Endothelial cell of umbilical vein (primary cell): Measurements from ENCODE around the gene ECHDC1. TPM values are rescaled to one million over a fixed set of nuclear protein-coding genes. Genes with fewer than 3 reads are reported as not detected.

Experiments
- BruUV-seq: library from RNA; stranded (reverse); fragments of 400-500 nt; replicated peaks from 2 replicates; lab custom pipeline; 2021; lab: Mats Ljungman, UMichigan
- CTCF ChIA-PET: fragments of 300-600, 350-600 bp; sonication (Branson Sonifier 250); formaldehyde crosslinking; loops from one replicate; lab custom pipeline; 2021; ENCODE audit warnings: antibody characterized with exemption, inconsistent platforms; lab: Charles Lee
- POLR2A ChIA-PET: fragments of 300-600, 350-600 bp; sonication (Branson Sonifier 250); formaldehyde crosslinking; loops from one replicate; lab custom pipeline; 2021; ENCODE audit warnings: antibody characterized with exemption, inconsistent platforms; lab: Charles Lee
- DNase-seq: peaks from one replicate; pipeline ENCODE4 v3.0.0-alpha.2; 2011; ENCODE audit warnings: low read depth, low spot score
- FAIRE-seq: peaks from 2 replicates; lab custom pipeline; 2011; peaks lifted over from hg19 to GRCh38; lab: Jason Lieb, UNC
- H2AFZ ChIP-seq: 2 replicates; pipeline ENCODE4 v1.6.0; 2012; ENCODE audit warnings: low read depth, low read length, control low read depth, inconsistent platforms
- H3K27ac ChIP-seq: 2 replicates; pipeline ENCODE4 v1.5.1; 2011; ENCODE audit warnings: low read depth, mild to moderate bottlenecking, control low read depth, low read length, moderate library complexity; ENCODE audit not compliant: insufficient read depth
- H3K27me3 ChIP-seq, 2 experiments: 2 replicates each; pipeline versions ENCODE4 v1.6.0 to v1.6.1; 2011; ENCODE audit warnings: low read length in 2 of 2, mixed read lengths in 1 of 2; ENCODE audit not compliant: control insufficient read depth in 2 of 2, insufficient read depth in 2 of 2
- H3K36me3 ChIP-seq, 2 experiments: 2 replicates in 1 of 2; 3 replicates in 1 of 2; pipeline ENCODE4 v1.5.1; 2011; ENCODE audit warnings: low read length in 2 of 2, mild to moderate bottlenecking in 1 of 2, moderate library complexity in 1 of 2; ENCODE audit not compliant: control insufficient read depth in 2 of 2, insufficient read depth in 2 of 2; ENCODE audit errors: extremely low read depth in 1 of 2
- H3K4me1 ChIP-seq: 3 replicates; pipeline ENCODE4 v1.5.1; 2011; ENCODE audit warnings: mild to moderate bottlenecking, low read length; ENCODE audit not compliant: control insufficient read depth, insufficient read depth; ENCODE audit errors: extremely low read depth
- H3K4me2 ChIP-seq: 2 replicates; pipeline ENCODE4 v1.6.1; 2011; ENCODE audit warnings: low read length, control low read depth, mixed read lengths; ENCODE audit not compliant: insufficient read depth
- H3K4me3 ChIP-seq, 3 experiments: fragments of 200-600 bp in 1 of 3; sonication (generic), shearing (Covaris generic) in 1 of 3; replicated peaks in 1 of 3; 2 replicates each; pipeline ENCODE4 v1.5.1; 2011 to 2016; ENCODE audit warnings: control low read depth in 3 of 3, low read length in 3 of 3, mild to moderate bottlenecking in 2 of 3, inconsistent platforms in 1 of 3, low read depth in 1 of 3, moderate library complexity in 1 of 3; ENCODE audit not compliant: insufficient read depth in 1 of 3
- H3K79me2 ChIP-seq: 2 replicates; pipeline ENCODE4 v1.6.0; 2012; ENCODE audit warnings: low read length, inconsistent platforms; ENCODE audit not compliant: control insufficient read depth, insufficient read depth
- H3K9ac ChIP-seq: replicated peaks from 2 replicates; pipeline ENCODE3; 2011; ENCODE audit warnings: low read length, control low read depth; ENCODE audit not compliant: insufficient read depth; ENCODE audit errors: extremely low read depth
- H3K9me1 ChIP-seq: replicated peaks from 3 replicates; pipeline ENCODE4 v1.6.0; 2011; ENCODE audit warnings: mild to moderate bottlenecking, low read length; ENCODE audit not compliant: control insufficient read depth, insufficient read depth; ENCODE audit errors: extremely low read depth
- H3K9me3 ChIP-seq: replicated peaks from 2 replicates; pipeline ENCODE4 v1.5.1; 2012; ENCODE audit warnings: low read length, inconsistent platforms; ENCODE audit not compliant: control insufficient read depth, insufficient read depth
- H4K20me1 ChIP-seq: replicated peaks from 2 replicates; pipeline ENCODE3; 2011; ENCODE audit warnings: mild to moderate bottlenecking, low read length; ENCODE audit not compliant: control insufficient read depth, insufficient read depth; ENCODE audit errors: extremely low read depth
- EZH2 ChIP-seq: IDR thresholded peaks from 2 replicates; pipeline ENCODE4 v1.6.1; 2012; ENCODE audit warnings: borderline replicate concordance, low read depth, mild to moderate bottlenecking, moderate library complexity, low read length, inconsistent platforms; ENCODE audit not compliant: severe bottlenecking
- FOS ChIP-seq: IDR thresholded peaks from 2 replicates; pipeline ENCODE4 v1.6.1; 2011; ENCODE audit warnings: mild to moderate bottlenecking, low read length, moderate library complexity, borderline replicate concordance; ENCODE audit not compliant: insufficient read depth
- GATA2 ChIP-seq: IDR thresholded peaks from 2 replicates; pipeline ENCODE4 v1.7.0; 2011; ENCODE audit warnings: low read depth, mild to moderate bottlenecking, moderate library complexity, mixed read lengths, low read length; ENCODE audit not compliant: insufficient read length, insufficient read depth
- JUN ChIP-seq: IDR thresholded peaks from 2 replicates; pipeline ENCODE4 v1.6.1; 2011; ENCODE audit warnings: borderline replicate concordance, low read depth; ENCODE audit not compliant: insufficient read length, insufficient read depth
- MYC ChIP-seq: IDR thresholded peaks from one replicate; pipeline ENCODE4 v1.6.1; 2011; ENCODE audit warnings: mild to moderate bottlenecking, low read depth, low read length
- POLR2A ChIP-seq: IDR thresholded peaks from 2 replicates; pipeline ENCODE4 v1.6.1; 2012; ENCODE audit warnings: low read depth, mild to moderate bottlenecking, control low read depth, low read length
- POLR2AphosphoS5 ChIP-seq: IDR thresholded peaks from 2 replicates; pipeline ENCODE4 v1.6.1; 2012; ENCODE audit warnings: low read depth, mild to moderate bottlenecking, control low read depth, low read length, moderate library complexity; ENCODE audit not compliant: insufficient read depth
- dilution Hi-C: fragments of 300-500 bp; cut with MboI; formaldehyde crosslinking; loops from one replicate; pipeline ENCODE4 v1.15.0; 2019; ENCODE audit warnings: low sequenced_read_pairs; ENCODE audit not compliant: extremely low pct_ligation_motif_present
- intact Hi-C: fragments of 100-400 bp; cut with micrococcal nuclease; formaldehyde crosslinking; loops from one replicate; pipeline ENCODE4 v1.10.0; 2022
- polyA plus RNA-seq, 4 experiments: library from polyadenylated mRNA; depleted of rRNA in 3 of 4; stranded (reverse) in 3 of 4; unstranded in 1 of 4; fragments of >200 nt; gene quantifications; 2 replicates each; pipeline versions ENCODE4 v1.2.1 to v1.2.3, GENCODE V29; 2011 to 2012; ENCODE audit warnings: missing spikeins in 1 of 4
- total RNA-seq: library from RNA; stranded (reverse); gene quantifications from 2 replicates; pipeline ENCODE4 v1.2.3, GENCODE V29; 2021
- TF ChIP-seq, protein P1 (sequence below), 2 donors: IDR thresholded peaks; 1 replicate in 1 of 2; 2 replicates in 1 of 2; pipeline ENCODE4 v1.5.1; 2011; ENCODE audit warnings: low read length in 2 of 2, mild to moderate bottlenecking in 2 of 2, moderate library complexity in 2 of 2, control low read depth in 1 of 2, inconsistent platforms in 1 of 2, low read depth in 1 of 2; ENCODE audit not compliant: insufficient read depth in 1 of 2; ENCODE audit errors: extremely low read depth in 1 of 2
- TF ChIP-seq, protein P2 (sequence below): IDR thresholded peaks from 2 replicates; pipeline ENCODE4 v1.6.1; 2011; ENCODE audit not compliant: insufficient read depth, insufficient read length

The ECHDC1 gene
- total and polyA plus RNA-seq, 2 donors (not counting 3 experiments of a cell fraction or from before 2014, with no cell fraction given) = 8.1 to 36.8 TPM

DNA sequence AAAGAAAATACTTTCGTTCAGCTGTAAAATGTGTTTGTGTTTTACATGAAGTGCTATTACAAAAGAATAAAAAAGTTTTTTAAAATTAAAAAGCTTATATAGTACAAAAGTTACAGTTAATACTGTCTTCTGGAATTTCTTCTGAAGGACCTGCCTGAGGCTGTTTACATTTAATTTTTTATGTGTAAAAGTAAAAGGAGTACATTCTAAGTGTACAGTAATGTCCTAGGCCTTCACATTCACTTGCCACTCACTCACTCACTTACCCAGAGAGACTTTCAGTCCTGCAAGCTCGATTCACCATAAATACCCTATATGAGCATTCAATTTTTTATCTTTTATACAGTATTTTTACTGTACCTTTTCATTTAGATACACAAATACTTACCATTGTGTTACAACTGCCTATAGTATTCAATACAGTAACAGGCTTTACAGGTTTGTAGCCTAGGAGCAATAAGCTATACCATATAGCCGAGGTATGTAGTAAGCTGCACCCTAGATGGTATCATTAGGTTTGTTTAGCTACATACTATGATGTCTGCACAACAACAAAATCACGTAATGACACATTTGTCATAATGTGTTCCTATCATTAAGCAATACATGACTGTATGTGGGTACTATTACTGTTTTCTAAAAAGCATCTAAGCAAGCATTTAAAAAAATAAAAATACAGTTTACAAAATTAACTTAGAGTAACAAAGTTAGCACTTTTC is 43.7 kb downstream of the ECHDC1 start:
- H3K9ac ChIP-seq = no peak overlapping the region
- H3K9me1 ChIP-seq = no peaks in the 10 kb centered on the region
- no peak overlapping the region for H2AFZ ChIP-seq
- no peaks in the 10 kb centered on the region for H3K27me3 ChIP-seq
- no peak overlapping the region for H3K4me2 ChIP-seq
- H3K27ac ChIP-seq = no peak overlapping the region
- no peak for FAIRE-seq
- CTCF ChIA-PET = interaction anchor here (0.9 to 5.7 kb wide), 6 partner anchors 8 to 239 kb away, joined by 3 to 93 read pairs (median 8); no protein-coding TSS in a partner anchor
- H3K4me1 ChIP-seq = peaks cover 29% of the 10 kb centered on the region
- no peak overlapping the region for H3K4me3 ChIP-seq
- DNase-seq = no peak
- H4K20me1 ChIP-seq = peaks cover 7% of the 10 kb centered on the region
- dilution Hi-C loops = no loop called here
- intact Hi-C loops = loop anchor here (2.0 kb wide), 1 partner anchor 33 kb away; the partner anchor contains the start of gene RNF146
- no peaks in the 10 kb centered on the region for H3K79me2 ChIP-seq
- no peaks in the 10 kb centered on the region for H3K9me3 ChIP-seq
- no peaks in the 10 kb centered on the region for H3K36me3 ChIP-seq
- TF ChIP-seq POLR2A (no peak), GATA2 (no peak), FOS (no peak), MYC (no peak), POLR2AphosphoS5 (no peak), EZH2 (no peak), JUN (no peak)
- TF ChIP-seq, protein P1, sequence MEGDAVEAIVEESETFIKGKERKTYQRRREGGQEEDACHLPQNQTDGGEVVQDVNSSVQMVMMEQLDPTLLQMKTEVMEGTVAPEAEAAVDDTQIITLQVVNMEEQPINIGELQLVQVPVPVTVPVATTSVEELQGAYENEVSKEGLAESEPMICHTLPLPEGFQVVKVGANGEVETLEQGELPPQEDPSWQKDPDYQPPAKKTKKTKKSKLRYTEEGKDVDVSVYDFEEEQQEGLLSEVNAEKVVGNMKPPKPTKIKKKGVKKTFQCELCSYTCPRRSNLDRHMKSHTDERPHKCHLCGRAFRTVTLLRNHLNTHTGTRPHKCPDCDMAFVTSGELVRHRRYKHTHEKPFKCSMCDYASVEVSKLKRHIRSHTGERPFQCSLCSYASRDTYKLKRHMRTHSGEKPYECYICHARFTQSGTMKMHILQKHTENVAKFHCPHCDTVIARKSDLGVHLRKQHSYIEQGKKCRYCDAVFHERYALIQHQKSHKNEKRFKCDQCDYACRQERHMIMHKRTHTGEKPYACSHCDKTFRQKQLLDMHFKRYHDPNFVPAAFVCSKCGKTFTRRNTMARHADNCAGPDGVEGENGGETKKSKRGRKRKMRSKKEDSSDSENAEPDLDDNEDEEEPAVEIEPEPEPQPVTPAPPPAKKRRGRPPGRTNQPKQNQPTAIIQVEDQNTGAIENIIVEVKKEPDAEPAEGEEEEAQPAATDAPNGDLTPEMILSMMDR (IDR thresholded peaks at IDR 0.05; ENCODE audit: extremely low read depth in 1 of 2, insufficient read depth in 1 of 2, low read depth in 1 of 2, low read length in 2 of 2) = no peak
- TF ChIP-seq, protein P2, sequence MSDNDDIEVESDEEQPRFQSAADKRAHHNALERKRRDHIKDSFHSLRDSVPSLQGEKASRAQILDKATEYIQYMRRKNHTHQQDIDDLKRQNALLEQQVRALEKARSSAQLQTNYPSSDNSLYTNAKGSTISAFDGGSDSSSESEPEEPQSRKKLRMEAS = no peak
- no TSS peak for BruUV-seq
- POLR2A ChIA-PET = interaction anchor here (0.7 to 0.8 kb wide), 2 partner anchors 33 to 143 kb away, joined by 3 read pairs; partner anchors contain the start of gene RNF146
